Epithelial cell of proximal tubule (primary cell): Measurements from ENCODE around the gene SLC24A3. TPM values are rescaled to one million over a fixed set of nuclear protein-coding genes. Genes with fewer than 3 reads are reported as not detected.

Experiments
- DNase-seq: peaks from one replicate; pipeline ENCODE4 v3.0.0-alpha.2; 2011; ENCODE audit warnings: low read depth
- H3K4me3 ChIP-seq: 2 replicates; pipeline ENCODE4 v1.5.1; 2011; ENCODE audit warnings: low read depth, mild to moderate bottlenecking, low read length
- total RNA-seq: library from RNA; depleted of rRNA; stranded (reverse); fragments of >200 nt; gene quantifications from 2 replicates; pipeline ENCODE4 v1.2.3, GENCODE V29; 2015
- TF ChIP-seq, protein P1 (sequence below): conservative IDR thresholded peaks from 2 replicates; pipeline ENCODE4 v1.5.1; 2012; ENCODE audit warnings: low read depth, mild to moderate bottlenecking, low read length

The SLC24A3 gene
- total RNA-seq, 1 donor from 2014 or later, result not detected

DNA sequence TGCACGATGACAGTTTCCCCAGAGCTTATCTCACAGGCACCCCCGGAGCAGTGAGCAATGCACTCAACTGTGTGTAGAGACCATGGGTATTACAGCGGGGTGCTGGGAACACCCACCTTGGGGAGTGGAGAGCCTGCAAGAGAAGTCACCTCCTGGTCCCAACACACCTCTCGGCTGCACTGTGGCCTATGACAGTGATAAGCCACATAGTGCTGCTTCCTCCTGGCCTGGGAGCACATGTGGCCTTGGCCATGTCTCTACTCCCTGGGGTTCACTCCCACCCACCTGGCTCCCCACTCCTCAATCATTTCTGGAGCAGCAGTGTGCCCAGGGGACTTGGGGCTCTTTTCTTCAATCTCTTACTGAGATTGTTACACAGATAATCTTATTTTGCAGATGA lies 77.0 kb downstream of the SLC24A3 start:
- TF ChIP-seq, protein P1, sequence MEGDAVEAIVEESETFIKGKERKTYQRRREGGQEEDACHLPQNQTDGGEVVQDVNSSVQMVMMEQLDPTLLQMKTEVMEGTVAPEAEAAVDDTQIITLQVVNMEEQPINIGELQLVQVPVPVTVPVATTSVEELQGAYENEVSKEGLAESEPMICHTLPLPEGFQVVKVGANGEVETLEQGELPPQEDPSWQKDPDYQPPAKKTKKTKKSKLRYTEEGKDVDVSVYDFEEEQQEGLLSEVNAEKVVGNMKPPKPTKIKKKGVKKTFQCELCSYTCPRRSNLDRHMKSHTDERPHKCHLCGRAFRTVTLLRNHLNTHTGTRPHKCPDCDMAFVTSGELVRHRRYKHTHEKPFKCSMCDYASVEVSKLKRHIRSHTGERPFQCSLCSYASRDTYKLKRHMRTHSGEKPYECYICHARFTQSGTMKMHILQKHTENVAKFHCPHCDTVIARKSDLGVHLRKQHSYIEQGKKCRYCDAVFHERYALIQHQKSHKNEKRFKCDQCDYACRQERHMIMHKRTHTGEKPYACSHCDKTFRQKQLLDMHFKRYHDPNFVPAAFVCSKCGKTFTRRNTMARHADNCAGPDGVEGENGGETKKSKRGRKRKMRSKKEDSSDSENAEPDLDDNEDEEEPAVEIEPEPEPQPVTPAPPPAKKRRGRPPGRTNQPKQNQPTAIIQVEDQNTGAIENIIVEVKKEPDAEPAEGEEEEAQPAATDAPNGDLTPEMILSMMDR, result no peak
- no peak for DNase-seq
- H3K4me3 ChIP-seq, result no peak overlapping the region

DNA sequence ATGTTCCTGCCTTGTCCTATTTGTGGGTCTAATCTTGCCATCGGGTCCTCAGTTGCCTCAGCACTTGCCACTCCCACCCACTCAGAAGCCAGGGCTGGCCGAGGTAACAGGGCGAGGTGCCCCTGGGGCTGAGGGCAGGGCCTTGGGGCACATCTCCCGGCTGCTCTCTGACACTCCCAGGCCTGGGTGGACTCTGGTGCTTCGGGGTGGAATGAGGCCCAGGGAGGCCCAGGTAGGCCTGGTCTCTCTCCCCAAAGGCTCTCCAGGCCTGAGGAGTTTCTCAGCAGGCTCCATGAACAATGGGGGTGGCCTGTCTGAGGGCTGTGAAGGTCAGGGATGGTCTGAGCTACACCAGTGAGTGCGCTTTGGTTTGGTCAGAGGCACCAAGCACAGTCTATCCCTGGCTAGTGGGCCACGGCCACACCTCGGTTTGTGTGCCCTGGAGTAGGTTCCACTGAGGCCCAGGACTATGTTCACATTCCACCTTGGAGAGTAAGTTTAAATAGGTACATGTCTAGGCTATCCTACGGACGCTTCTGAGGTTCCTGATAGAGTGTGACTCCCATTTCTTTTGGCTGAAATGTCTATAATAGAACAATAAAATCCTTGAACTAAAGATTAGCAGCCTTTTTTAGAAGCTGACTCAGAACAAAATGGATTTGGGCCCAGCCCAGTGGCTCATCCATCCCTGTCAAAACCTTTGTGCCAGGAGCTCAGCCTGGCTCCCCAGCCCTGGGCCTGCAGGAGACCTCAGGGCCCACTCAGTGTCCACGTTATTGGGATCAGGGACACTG lies 78.8 kb downstream of the SLC24A3 start:
- no peak for DNase-seq
- TF ChIP-seq, protein P1, result no peak
- no peak overlapping the region for H3K4me3 ChIP-seq

DNA sequence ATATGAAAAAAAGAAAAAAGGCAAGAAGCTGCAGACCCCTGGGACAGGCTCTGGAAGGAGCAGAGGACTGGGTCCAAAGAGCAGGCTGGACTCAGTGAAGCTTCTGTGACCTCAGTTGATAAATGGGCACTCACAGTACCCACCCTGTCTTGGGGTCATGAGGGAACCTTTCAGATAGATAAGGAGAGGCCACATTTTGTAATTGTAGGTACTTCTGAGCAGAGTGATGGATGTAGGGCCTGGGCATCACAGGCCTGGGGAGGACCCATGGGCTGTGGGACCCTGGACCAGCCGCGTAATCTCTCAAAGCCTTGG lies 79.3 kb downstream of the SLC24A3 start:
- H3K4me3 ChIP-seq, result no peak overlapping the region
- no peak for DNase-seq
- TF ChIP-seq, protein P1, result no peak

DNA sequence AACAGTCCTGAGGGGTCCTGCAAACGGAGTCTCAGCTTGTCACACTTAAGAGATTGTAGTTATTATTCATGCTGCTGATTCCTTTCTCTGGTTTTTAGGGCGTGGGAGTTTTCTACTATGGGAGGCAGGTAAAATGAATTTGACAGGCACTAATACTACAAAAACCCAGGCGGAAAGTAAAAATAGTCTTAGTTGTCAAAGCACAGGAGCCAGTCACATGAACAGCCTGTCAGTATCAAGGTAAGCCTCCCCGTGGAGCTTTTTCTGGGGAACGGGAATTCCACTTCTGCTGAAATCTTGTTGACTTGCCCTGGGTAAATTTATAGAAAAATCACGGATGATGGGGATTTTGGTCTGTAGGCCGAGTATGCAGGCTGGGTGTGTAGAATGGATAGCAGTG lies 79.8 kb downstream of the SLC24A3 start:
- TF ChIP-seq, protein P1, result no peak
- no peak overlapping the region for H3K4me3 ChIP-seq
- DNase-seq, result no peak

DNA sequence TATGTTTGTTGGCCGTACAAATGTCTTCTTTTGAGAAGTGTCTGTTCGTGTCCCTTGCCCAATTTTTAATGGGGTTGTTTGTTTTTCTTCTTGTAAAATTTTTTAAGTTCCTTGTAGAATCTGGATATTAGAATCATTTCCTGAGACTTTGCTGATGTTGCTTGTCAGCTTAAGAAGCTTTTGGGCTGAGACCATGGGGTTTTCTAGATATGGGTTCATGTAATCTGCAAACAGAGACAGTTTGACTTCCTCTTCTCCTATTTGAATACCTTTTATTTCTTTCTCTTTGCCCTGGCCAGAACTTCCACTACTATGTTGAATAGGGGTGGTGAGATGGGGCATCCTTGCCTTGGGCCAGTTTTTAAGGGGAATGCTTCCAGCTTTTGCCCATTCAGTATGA lies 82.6 kb downstream of the SLC24A3 start:
- no peak for DNase-seq
- H3K4me3 ChIP-seq, result no peak overlapping the region
- TF ChIP-seq, protein P1, result no peak

DNA sequence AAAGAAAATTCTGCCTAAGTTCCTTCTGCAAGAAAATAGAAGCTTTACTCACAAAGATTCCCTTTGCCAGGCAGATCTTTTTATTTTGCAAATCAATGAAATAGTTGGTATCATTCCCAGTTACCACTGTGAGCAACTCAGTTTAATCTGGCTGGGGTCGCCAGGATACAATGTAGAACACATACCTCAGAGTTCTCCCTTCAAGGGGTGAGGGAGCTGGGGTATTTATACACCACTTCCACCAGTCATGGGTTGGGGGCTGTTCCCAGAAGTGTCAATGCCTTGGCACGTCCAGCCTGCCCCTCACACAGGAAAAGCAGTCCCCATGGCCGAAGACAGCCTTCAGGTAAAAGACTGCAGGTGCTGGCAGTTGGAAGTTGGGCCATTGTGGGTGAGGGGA lies 86.2 kb downstream of the SLC24A3 start:
- TF ChIP-seq, protein P1, result no peak
- H3K4me3 ChIP-seq, result no peak overlapping the region
- DNase-seq, result no peak

DNA sequence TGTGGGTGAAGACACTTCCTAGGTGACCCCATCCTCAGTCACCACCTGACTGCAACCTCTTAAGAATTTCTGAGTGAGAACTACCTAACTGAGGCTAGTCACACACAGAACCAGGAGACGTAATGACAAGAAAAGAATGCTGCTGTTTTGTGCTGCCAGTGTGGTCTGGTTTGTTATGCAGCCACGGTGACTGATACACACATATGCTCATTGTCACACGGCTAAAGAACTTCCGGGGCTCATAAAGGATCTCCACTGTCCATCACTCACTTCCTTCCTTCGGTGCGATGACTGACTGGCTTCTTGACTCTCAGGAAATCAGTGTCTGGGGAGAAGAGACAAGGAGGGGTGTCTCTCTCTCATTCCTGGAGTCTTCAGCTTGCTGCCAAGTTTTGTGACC lies 88.0 kb downstream of the SLC24A3 start:
- H3K4me3 ChIP-seq, result no peak overlapping the region
- no peak for DNase-seq
- TF ChIP-seq, protein P1, result no peak
